GM21526 (cell line): ENCODE data around the gene FFAR4.
A peak's percentile ranks its signal among the peaks of the same experiment; 100 is the strongest.

Experiments used
- ATAC-seq: cut with Tn5 transposase; IDR thresholded peaks from one replicate; pipeline ENCODE4 v1.9.1; 2021; ENCODE audit warnings: moderate library complexity; ENCODE audit not compliant: unreplicated experiment, low FRiP score

FFAR4 gene

GRCh38 chr10:93598157-93598556 is 31.7 kb downstream of the FFAR4 start:
- ATAC-seq = no peak

GRCh38 chr10:93599335-93599734 is 32.9 kb downstream of the FFAR4 start:
- ATAC-seq = no peak

- no peak for ATAC-seq
These were observed 33.3 kb downstream of the FFAR4 start for GRCh38 chr10:93599778-93600177.

- no peak for ATAC-seq
These were observed 34.1 kb downstream of the FFAR4 start for GRCh38 chr10:93600446-93601145.

- no peak for ATAC-seq
These were observed 34.8 kb downstream of the FFAR4 start, which contains the start of gene RBP4 for GRCh38 chr10:93601146-93601773. Gene RBP4, minus strand, starts transcription at chr10:93601235. Its CDS starts 207 bp downstream, at chr10:93601028.

GRCh38 chr10:93601774-93602162 is 35.3 kb downstream of the FFAR4 start:
- ATAC-seq = no peak

GRCh38 chr10:93603023-93603422 is 36.6 kb downstream of the FFAR4 start:
- ATAC-seq = no peak

- no peak for ATAC-seq
These were observed 37.7 kb downstream of the FFAR4 start for GRCh38 chr10:93604146-93604545.

GRCh38 chr10:93608421-93608820 is 42.0 kb downstream of the FFAR4 start:
- no peak for ATAC-seq

GRCh38 chr10:93612311-93612710 is 45.8 kb downstream of the FFAR4 start, which contains the start of gene PDE6C:
Gene PDE6C, plus strand, starts transcription at chr10:93612537. Its CDS starts 189 bp downstream, at chr10:93612726.
- no peak for ATAC-seq

GRCh38 chr10:93613126-93613525 is 46.7 kb downstream of the FFAR4 start:
- no peak for ATAC-seq

GRCh38 chr10:93614101-93614825 is 47.8 kb downstream of the FFAR4 start:
- no peak for ATAC-seq

GRCh38 chr10:93615576-93616235 is 49.2 kb downstream of the FFAR4 start:
- ATAC-seq = no peak

- no peak for ATAC-seq
These were observed 54.5 kb downstream of the FFAR4 start for GRCh38 chr10:93620925-93621324.

GRCh38 chr10:93622942-93623341 is 56.5 kb downstream of the FFAR4 start:
- ATAC-seq = peak; percentile 72

- no peak for ATAC-seq
These were observed 62.4 kb downstream of the FFAR4 start for GRCh38 chr10:93628858-93629257.

- no peak for ATAC-seq
These were observed 63.3 kb downstream of the FFAR4 start for GRCh38 chr10:93629647-93630305.

GRCh38 chr10:93630625-93631557 is 64.4 kb downstream of the FFAR4 start:
- no peak for ATAC-seq
